LNCAP (cell line): ENCODE measurements around the gene PHC3.

ENCODE experiments used
- TF ChIP-seq, protein P1 (sequence below): fragments of 450-650 bp; IDR thresholded peaks from 2 replicates; pipeline ENCODE4 v1.5.1; 2017; ENCODE audit warnings: mild to moderate bottlenecking

PHC3 gene

DNA sequence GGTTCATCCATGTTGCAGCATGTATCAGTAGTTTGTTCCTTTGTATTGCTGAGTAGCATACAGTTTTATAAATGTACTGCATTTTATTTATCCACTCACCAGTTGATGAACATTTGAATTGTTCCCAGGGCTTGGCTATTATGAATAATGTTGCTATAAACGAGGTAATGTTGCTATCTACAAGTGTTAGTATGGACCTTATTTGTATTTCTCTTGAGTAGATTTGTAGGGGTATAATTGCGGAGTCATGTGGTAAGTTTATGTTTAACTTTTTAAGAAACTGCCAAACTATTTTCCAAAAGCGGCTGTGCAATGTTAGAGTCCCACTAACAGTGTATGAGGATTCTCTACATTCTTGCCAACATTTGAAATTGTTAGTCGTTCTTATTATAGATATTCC, 130.8 kb downstream of the PHC3 start:
- TF ChIP-seq, protein P1, sequence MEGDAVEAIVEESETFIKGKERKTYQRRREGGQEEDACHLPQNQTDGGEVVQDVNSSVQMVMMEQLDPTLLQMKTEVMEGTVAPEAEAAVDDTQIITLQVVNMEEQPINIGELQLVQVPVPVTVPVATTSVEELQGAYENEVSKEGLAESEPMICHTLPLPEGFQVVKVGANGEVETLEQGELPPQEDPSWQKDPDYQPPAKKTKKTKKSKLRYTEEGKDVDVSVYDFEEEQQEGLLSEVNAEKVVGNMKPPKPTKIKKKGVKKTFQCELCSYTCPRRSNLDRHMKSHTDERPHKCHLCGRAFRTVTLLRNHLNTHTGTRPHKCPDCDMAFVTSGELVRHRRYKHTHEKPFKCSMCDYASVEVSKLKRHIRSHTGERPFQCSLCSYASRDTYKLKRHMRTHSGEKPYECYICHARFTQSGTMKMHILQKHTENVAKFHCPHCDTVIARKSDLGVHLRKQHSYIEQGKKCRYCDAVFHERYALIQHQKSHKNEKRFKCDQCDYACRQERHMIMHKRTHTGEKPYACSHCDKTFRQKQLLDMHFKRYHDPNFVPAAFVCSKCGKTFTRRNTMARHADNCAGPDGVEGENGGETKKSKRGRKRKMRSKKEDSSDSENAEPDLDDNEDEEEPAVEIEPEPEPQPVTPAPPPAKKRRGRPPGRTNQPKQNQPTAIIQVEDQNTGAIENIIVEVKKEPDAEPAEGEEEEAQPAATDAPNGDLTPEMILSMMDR = no peak

DNA sequence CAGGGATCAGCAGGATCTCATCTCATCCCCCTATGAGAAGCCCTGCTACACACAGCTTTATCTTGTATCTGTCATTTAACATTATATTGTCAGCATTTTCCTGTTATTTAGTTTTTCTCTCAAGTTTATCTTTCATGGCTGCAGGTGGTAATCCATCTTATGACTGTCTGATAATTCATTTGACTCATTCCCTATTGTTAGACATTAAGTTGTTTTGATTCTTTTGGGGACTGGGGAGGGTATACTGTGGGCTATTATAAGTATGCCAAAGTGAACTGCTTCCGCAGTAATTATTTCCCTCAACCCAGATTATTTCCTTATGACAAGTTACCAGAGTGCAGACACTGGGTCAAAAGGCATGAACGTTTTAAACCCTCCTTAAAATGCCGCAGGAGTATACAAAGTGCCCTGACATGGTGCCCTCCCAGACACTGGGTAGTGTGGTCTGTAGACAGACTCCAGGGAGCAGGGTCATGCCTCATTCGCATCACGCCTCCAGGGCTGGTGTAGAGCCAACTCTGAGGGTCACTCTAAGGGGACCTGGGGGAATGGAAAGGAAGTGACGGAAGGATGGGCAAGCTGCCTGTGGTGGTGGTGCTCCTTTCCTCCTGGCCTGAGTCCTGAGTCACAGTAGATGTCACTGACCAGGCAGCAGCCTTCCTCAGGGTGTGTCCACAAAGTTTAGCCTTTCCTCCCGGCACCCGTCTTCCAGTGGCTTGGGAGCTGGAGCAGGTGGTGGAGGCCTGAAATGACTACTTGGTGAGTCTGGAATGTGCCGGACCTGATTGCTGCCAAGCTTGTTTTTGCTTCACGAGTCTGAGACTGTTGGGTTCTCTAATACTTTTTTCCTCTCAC, 132.2 kb downstream of the PHC3 start:
- TF ChIP-seq, protein P1 = no peak

DNA sequence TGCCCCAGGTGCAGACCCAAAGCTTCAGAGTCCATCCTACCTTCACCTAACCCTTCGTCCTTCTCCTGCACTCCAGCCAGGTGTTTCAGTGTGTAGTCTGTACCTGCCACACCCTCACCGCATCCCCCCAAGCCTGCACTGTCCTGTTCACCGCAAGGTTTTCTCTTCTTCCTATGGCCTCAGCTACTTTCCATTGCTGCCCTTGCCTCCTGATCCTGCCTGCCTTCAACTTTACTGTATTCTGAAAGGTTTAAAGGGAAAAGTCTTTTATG, 134.5 kb downstream of the PHC3 start:
- TF ChIP-seq, protein P1 = no peak

DNA sequence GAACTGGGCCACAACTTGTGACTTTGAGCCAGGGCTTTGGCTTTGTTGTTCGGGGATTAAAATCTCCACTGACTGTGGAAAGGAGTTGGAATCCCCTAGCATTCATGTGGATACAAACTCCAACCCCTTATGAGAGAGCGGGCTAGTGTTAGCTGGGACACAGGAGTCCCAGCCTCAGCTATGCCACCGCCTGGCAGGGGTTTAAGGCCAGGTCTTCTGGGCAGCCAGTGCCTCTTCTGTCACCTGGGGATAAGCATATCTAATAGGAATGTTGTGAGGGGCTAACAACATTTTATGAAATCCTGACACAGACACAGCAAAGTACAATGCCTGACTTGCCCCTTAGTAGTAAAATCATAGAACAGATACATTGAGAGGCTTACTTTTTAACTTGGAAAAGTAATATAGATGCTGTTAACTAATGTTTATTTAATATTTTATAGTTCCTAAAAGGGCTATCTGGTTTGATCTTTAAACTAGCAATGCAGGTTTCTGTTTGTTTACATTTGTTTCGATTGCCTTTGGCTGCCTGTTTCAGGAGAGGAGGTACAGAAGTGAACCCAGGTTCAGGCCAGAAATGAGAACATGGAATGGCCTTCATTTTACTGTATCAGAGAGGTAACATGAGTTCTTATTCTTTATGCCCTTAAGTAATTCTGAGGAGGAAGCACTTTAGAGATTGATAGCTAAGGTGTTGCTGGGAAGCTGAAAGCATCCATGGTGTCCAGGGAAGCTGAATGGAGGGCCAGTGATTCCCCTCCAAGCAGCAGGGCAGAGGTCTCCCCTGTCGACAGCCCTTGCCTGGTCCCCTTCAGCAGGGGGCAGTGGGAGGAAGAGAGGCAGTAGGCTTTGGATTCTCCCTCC, 135.0 kb downstream of the PHC3 start:
- TF ChIP-seq, protein P1 = no peak

DNA sequence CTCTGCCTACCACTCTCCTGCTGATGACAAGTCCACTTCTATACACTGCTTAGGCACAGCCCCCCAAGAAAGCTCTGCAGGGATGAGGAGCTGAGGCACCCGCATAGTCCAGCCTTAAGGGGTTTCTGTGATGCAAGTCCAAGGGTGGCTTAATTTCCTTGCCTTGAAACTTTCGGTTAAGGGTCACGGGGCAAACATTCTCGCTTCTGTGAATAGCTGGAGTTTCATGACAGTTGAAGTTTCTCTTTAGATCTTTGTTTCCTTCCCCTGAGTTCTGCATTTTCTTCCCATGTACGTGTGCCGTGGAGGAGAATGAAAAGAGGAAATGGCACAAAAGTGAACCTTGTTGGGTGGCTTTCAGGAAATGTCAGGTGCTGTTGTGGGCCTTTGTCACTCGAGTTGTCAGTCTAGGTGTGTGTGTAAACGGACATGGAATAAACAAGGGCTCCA, 136.7 kb downstream of the PHC3 start:
- TF ChIP-seq, protein P1 = no peak

DNA sequence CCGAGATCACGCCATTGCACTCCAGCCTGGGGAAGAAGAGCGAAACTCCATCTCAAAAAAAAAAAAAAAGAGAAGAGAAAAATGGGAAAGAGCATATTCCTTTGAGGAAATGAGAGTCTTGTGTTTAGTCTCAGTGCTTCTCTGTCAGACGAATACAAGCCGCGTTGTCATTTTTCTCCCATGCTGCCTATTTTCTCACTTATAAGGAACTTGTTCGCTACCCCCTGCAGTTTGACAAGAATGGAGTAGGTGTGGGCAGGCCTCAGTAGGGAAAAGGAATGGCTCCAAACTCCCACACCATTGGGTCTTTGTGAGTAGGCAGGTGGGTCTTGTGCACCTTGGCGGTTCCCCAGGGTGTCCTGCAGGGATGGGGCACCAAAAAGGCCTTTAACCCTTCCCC, 137.3 kb downstream of the PHC3 start:
- TF ChIP-seq, protein P1 = no peak

DNA sequence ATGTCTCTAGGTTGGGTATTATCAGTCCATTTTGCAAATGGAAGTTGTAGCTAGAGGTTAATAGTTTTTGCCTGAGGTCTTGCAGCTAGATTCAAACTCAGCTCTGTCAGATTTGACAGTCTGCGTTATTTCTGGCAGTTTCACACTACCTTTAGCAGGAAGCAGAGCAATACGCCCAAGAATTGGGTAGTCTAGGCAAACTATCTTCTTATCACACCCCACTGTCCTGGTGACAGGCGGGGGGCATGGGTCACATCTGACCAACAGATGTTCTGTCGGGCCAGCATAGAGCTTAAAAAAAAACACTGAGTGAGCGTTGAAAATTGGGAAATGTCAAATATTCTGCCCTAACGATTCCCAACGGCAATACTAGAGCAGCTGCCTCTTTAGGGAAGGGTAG, 138.0 kb downstream of the PHC3 start:
- TF ChIP-seq, protein P1 = no peak
